NCI-H2227 treated with DMSO at 0.1 percent for 48 hours (cell line): Measurements from ENCODE around the gene TSSK6.

Experiments
- DNase-seq: peaks from one replicate; lab custom pipeline; 2025; lab: John Stamatoyannopoulos, UW

TSSK6 gene

DNA sequence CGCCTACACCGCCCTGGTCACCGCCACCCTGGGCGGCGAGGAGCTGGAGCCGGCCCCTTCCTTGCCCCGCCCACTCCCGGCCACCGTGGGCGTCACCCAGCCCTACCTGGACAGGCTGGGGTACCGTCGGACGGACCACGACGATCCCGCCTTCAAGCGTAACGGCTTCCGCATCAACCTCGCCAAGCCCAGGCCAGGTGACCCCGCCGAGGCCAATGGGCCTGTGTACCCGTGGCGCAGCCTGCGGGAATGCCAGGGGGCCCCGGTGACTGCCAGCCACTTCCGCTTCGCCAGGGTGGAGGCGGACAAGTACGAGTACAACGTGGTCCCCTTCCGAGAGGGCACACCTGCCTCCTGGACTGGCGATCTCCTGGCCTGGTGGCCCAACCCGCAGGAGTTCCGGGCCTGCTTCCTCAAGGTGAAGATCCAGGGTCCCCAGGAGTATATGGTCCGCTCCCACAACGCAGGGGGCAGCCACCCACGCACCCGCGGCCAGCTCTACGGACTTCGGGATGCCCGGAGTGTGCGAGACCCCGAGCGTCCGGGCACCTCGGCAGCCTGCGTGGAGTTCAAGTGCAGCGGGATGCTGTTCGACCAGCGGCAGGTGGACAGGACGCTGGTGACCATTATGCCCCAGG lies 29.7 kb upstream of the TSSK6 start:
- DNase-seq: no peak

GRCh38 chr19:19544257-19544953 lies 29.1 kb upstream of the TSSK6 start:
- no peak for DNase-seq

DNA sequence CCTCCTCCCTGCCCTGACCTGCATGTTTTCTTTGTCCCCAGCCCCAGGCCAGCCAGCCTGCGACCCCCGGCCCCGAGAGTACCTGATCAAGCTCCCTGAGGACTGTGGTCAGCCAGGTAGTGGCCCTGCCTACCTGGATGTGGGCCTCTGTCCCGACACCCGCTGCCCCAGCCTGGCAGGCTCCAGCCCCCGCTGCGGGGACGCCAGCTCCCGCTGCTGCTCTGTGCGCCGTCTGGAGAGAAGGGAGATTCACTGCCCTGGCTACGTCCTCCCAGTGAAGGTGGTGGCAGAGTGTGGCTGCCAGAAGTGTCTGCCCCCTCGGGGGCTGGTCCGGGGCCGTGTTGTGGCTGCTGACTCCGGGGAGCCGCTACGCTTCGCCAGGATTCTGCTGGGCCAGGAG lies 28.3 kb upstream of the TSSK6 start:
- no peak for DNase-seq

DNA sequence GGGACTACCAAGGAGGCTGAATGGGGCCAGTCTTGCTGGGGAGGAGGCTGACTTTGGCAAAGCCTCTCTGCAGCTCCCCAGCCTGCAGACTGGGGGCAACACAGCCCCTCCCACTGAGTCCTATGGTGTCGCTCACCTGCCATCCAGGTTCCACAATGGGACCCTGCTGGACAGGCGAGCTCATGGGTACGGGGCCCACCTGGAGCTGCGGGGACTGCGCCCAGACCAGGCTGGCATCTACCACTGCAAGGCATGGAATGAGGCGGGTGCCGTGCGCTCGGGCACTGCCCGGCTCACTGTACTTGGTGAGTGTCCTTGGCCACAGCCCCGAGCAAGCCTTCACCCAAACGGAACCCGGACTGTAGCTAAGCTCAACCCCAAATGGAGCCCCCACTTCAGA lies 27.8 kb upstream of the TSSK6 start:
- DNase-seq: no peak

GRCh38 chr19:19542507-19542906 lies 27.2 kb upstream of the TSSK6 start:
- no peak for DNase-seq

DNA sequence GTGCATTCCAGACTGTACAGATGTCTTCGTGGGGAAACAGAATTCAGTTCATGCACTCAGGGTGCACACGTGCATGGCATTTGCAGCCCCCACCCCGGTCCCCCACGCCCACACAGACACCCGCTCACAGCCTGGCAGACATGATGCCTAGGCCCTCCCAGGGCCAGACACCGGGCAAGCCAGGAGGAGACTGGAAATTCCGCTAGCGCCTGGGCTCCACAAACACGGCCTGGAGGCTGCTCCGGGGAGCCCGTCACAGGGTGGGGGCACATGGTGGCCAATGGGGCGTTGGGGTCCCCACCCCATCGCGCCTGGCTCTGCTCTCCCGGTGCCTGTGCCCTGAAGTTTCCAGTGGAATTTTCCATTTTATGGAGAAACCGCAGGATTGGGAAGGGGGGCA lies 26.3 kb upstream of the TSSK6 start:
- DNase-seq: no peak

GRCh38 chr19:19540715-19541515 lies 25.6 kb upstream of the TSSK6 start:
- no peak for DNase-seq

DNA sequence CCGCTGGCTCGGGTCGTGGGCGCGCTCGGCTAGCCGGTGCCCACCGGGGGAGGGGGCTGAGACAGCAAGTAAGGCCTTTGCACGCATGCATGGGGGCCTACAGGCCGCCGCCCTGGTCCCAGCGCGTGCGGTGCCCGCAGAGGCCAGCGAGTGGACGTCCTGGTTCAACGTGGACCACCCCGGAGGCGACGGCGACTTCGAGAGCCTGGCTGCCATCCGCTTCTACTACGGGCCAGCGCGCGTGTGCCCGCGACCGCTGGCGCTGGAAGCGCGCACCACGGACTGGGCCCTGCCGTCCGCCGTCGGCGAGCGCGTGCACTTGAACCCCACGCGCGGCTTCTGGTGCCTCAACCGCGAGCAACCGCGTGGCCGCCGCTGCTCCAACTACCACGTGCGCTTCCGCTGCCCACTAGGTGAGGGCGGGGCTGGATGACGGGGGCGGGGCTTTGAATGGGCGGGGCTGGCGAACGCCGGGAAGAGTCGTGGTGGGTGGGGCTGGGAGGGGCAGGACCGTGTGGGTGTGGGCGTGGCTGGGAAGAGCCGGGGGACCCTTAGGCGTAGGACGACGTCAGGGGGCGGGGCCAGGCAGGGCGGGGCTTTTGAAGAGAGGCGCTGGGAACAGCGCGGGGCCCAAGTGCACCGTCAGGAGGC lies 24.8 kb upstream of the TSSK6 start:
- no peak for DNase-seq

DNA sequence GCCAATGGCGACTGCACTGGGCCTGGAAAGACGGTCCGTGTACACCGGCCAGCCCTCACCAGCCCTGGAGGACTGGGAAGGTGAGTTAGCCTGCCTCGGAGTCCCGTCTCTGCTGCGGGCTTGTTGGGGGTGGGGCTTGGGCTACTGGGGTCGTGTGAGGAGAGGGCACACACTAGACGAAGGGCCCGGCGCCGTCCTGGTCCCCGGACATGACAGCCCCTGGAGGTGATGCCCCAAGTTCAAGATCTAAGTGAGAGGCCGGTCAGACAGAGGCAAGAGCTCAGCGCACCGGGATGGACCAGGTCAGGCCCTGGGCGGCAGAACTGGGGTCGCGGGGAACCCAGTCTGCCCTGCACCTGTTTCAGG lies 24.3 kb upstream of the TSSK6 start:
- DNase-seq: no peak

DNA sequence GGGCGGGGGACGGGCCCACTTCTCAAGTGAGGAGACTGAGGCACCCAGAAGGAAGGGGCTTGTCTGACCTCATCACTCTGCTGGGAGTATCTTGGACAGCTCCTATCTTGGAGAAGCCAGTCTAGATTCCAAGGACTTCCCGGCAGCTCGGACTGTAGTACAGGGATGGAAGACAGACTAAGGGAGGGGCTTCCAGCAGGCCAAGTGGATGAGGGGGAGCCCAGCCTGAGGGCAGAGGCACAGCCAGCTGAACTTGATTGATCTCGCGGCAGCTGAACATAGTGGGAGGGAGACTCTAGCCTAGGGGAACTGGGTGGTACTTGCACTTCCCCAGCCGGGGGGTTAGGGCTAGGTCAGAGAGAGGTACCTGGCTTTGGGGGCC lies 23.4 kb upstream of the TSSK6 start:
- DNase-seq: no peak

GRCh38 chr19:19538061-19538784 lies 22.9 kb upstream of the TSSK6 start, which contains the start of gene CILP2:
Gene CILP2 (plus strand): TSS chr19:19538265. CDS start chr19:19538350, 85 bp downstream.
- peak; percentile 28 for DNase-seq

- no peak for DNase-seq
Measured at GRCh38 chr19:19537075-19538048, 22.0 kb upstream of the TSSK6 start.

- no peak for DNase-seq
Measured at GRCh38 chr19:19535311-19536191, 20.2 kb upstream of the TSSK6 start.

GRCh38 chr19:19534556-19535265 lies 19.4 kb upstream of the TSSK6 start:
- no peak for DNase-seq

DNA sequence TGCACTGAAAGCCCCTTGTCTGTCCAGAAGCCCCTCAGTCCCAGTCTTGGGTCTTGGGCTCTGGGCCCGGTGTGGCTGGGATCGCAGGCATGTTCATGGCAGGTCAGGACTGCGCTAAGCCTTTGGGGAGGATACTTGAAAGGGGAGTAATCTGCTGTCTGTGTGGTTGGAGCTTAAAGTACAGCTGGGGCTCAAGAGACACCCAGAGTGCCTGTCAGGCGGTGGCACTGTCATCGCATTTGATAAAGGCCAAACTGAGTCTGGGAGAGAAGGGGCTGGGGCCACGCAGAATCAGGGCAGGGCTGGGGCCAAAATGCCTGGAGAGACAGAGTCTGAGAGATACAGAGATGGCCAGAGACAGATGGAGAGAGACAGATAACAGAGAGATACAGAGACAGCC lies 18.5 kb upstream of the TSSK6 start:
- DNase-seq: no peak

DNA sequence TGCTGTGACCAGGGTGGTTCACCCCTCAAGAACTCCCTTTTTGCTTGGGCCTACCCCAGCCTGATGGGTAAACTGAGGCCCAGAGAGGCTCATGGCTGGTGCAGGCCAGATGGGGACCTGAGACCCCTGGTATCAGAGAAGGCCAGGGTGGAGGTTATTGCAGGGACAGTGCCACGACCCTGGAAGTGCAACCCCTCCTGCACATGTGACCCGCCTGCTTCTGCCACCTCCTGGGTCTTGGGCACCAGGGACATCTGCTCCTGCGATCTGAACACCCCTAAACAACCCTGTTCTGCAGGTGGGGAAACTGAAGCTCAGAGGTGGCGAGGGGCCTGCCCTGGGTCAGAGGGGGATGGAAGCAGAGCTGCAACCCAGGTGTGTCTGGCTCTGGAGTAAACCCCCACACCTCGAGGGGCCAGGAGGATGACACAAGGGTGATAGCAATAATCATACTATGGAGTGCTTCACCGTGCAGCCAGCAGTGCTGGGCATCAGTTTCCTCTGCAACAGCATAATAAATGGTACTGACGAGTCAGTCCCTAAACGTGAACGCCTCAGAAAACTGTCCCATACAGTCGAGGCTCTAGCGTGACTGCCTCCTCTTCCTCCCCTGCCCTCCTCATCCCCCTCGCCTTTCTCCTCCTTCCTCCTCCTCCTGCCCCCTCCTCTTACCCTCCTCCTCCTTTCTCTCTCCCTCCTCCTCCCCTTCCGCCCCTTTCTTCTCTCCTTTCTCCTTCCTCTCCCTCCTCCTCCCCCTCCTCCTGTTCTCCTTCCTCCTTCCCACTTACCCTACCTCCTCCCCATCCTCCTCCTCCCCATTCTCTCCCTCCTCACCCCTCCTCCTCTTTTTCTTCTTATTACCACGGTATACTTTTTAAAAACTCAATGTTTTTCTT lies 17.7 kb upstream of the TSSK6 start:
- DNase-seq: no peak

DNA sequence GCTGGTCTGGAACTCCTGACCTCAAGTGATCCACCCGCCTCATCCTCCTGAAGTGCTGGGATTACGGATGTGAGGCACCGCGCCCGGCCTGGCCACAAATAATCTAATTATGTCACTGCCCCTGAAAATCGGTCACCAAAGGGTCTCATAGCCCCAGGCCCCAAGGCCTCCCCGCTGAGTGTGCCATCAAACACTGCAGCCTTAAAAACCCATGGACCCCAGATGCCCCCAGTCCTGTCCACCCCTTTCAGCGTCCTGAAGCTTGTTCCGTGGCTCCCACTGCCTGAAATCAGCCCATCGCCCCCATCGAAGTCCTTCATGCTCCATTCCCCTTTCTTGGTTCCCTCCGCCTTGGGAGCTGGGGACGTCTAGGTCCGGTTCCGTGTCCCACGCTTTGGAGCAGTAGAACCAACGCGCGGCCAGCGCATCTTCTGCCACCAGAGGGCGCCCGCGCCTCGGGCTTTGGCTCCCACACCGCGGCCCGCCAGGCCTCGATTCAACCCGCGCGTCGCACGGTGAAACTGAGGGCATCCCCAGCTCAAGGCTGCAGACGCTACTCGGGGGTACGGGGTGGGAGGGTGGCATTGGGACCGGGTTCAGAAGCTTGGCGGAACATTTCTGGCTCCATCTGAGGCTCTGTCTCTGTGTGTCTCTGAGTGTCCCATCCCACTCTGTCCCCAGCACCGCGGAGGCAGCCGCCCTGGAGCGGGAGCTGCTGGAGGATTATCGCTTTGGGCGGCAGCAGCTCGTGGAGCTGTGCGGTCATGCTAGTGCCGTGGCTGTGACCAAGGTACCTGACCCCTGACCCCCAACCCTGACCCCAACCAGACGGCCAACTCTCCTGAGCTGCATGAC lies 16.8 kb upstream of the TSSK6 start:
- peak; percentile 17 for DNase-seq
